Measurements from ENCODE around the gene CDRT4.
"Not testable (repeated sequence)": the region's sequence is repeated elsewhere in the genome, so short reads cannot be mapped to it uniquely, and the experiment has no call there.

The CDRT4 gene

GRCh38 chr17:15456972-15457722 is 10.3 kb downstream of the CDRT4 start:
- DNase-seq (ENCODE audit: low read depth), result no peak

- DNase-seq (ENCODE audit: low read depth), result no peak
Observed at GRCh38 chr17:15456496-15456895, 10.9 kb downstream of the CDRT4 start.

GRCh38 chr17:15454346-15454745 is 13.1 kb downstream of the CDRT4 start:
- DNase-seq (ENCODE audit: low read depth), result no peak

- DNase-seq (ENCODE audit: low read depth), result no peak
Observed at GRCh38 chr17:15453782-15454181, 13.6 kb downstream of the CDRT4 start.

- DNase-seq (ENCODE audit: low read depth), result no peak
Observed at GRCh38 chr17:15453246-15453645, 14.2 kb downstream of the CDRT4 start.

- no peak for DNase-seq (ENCODE audit: low read depth)
Observed at GRCh38 chr17:15452746-15453145, 14.7 kb downstream of the CDRT4 start.

- DNase-seq (ENCODE audit: low read depth), result no peak
Observed at GRCh38 chr17:15451680-15452079, 15.7 kb downstream of the CDRT4 start.

GRCh38 chr17:15448580-15448956 is 18.9 kb downstream of the CDRT4 start:
- DNase-seq (ENCODE audit: low read depth), result no peak

- no peak for DNase-seq (ENCODE audit: low read depth)
Observed at GRCh38 chr17:15447928-15448579, 19.4 kb downstream of the CDRT4 start.

- DNase-seq (ENCODE audit: low read depth), result no peak
Observed at GRCh38 chr17:15446036-15446435, 21.4 kb downstream of the CDRT4 start.

GRCh38 chr17:15444805-15445204 is 22.6 kb downstream of the CDRT4 start:
- no peak for DNase-seq (ENCODE audit: low read depth)

- no peak for DNase-seq (ENCODE audit: low read depth)
Observed at GRCh38 chr17:15442311-15443180, 24.9 kb downstream of the CDRT4 start.

- no peak for DNase-seq (ENCODE audit: low read depth)
Observed at GRCh38 chr17:15441315-15441714, 26.1 kb downstream of the CDRT4 start.

- DNase-seq (ENCODE audit: low read depth), result no peak
Observed at GRCh38 chr17:15440347-15440746, 27.1 kb downstream of the CDRT4 start.

GRCh38 chr17:15439205-15439985 is 28.0 kb downstream of the CDRT4 start:
- DNase-seq (ENCODE audit: low read depth), result not testable (repeated sequence)

GRCh38 chr17:15438491-15439105 is 28.8 kb downstream of the CDRT4 start:
- DNase-seq (ENCODE audit: low read depth), result no peak

GRCh38 chr17:15437303-15437635 is 30.2 kb downstream of the CDRT4 start:
- DNase-seq (ENCODE audit: low read depth), result no peak

- no peak for DNase-seq (ENCODE audit: low read depth)
Observed at GRCh38 chr17:15436473-15437302, 30.7 kb downstream of the CDRT4 start.

GRCh38 chr17:15434956-15435355 is 32.5 kb downstream of the CDRT4 start:
- no peak for DNase-seq (ENCODE audit: low read depth)

- DNase-seq (ENCODE audit: low read depth), result no peak
Observed at GRCh38 chr17:15432807-15433611, 34.4 kb downstream of the CDRT4 start.
